Parathyroid adenoma (tissue), 2 donors: ENCODE measurements around the gene ZNF70.
"Not testable (repeated sequence)": the region's sequence is repeated elsewhere in the genome, so short reads cannot be mapped to it uniquely, and the experiment has no call there.

Source experiments
- H2AFZ ChIP-seq: fragments of 300-600 bp; sonication (generic); one replicate; pipeline ENCODE4 v1.7.0; 2017; ENCODE audit warnings: antibody characterized with exemption, mild to moderate bottlenecking
- H3K27ac ChIP-seq: fragments of 300-600 bp; sonication (generic); one replicate; pipeline ENCODE4 v1.7.0; 2017
- H3K27me3 ChIP-seq: fragments of 300-600 bp; sonication (generic); one replicate; pipeline ENCODE4 v1.7.0; 2017; ENCODE audit warnings: low read length; ENCODE audit not compliant: control insufficient read depth, insufficient read depth
- H3K36me3 ChIP-seq: fragments of 300-600 bp; sonication (generic); one replicate; pipeline ENCODE4 v1.7.0; 2017; ENCODE audit warnings: low read length; ENCODE audit not compliant: control insufficient read depth, insufficient read depth
- H3K4me1 ChIP-seq: fragments of 300-600 bp; sonication (generic); one replicate; pipeline ENCODE4 v1.7.0; 2017; ENCODE audit warnings: control low read depth
- H3K4me2 ChIP-seq: fragments of 300-600 bp; sonication (generic); one replicate; pipeline ENCODE4 v1.7.0; 2017; ENCODE audit warnings: low read length
- H3K4me3 ChIP-seq: fragments of 300-600 bp; sonication (generic); one replicate; pipeline ENCODE4 v1.7.0; 2017; ENCODE audit warnings: low read depth, low read length
- H3K79me2 ChIP-seq: fragments of 300-600 bp; sonication (generic); one replicate; pipeline ENCODE4 v1.7.0; 2017; ENCODE audit warnings: control low read depth
- H3K9ac ChIP-seq: fragments of 300-600 bp; sonication (generic); one replicate; pipeline ENCODE4 v1.7.0; 2017; ENCODE audit warnings: mild to moderate bottlenecking
- H3K9me3 ChIP-seq: fragments of 300-600 bp; sonication (generic); one replicate; pipeline ENCODE4 v1.7.0; 2017; ENCODE audit warnings: low read length; ENCODE audit not compliant: control insufficient read depth
- TF ChIP-seq, protein P1 (sequence below): fragments of 300-600 bp; sonication (generic); IDR thresholded peaks from one replicate; pipeline ENCODE4 v1.7.0; 2017; ENCODE audit warnings: antibody characterized with exemption, mild to moderate bottlenecking
- donor health status: primary hyperparathyroidism.

The ZNF70 gene

DNA sequence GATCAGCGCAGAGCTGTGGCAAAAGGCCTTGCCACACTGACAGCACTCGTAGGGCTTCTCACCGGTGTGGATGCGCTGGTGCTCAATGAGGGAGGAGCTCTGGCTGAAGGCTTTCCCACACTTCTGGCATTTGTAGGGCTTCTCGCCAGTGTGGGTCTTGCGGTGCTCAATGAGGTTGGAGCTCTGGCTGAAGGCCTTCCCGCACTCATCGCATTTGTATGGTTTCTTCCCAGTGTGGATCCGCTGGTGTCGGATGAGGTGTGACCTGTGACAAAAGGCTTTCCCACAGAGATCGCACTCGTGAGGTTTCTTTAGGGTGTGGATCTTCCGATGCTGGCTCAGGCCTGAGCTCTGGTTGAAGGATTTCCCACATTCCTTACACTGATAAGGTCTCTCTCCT is 6.9 kb downstream of the ZNF70 start:
- Histone ChIP-seq H3K27ac (no peak overlapping the region), H3K4me2 (no peak overlapping the region), H3K27me3 (no peaks in the 10 kb centered on the region), H3K4me3 (no peak overlapping the region), H3K79me2 (no peaks in the 10 kb centered on the region), H3K4me1 (peaks cover 9% of the 10 kb centered on the region), H3K9me3 (no peaks in the 10 kb centered on the region), H3K36me3 (no peaks in the 10 kb centered on the region), H3K9ac (no peak overlapping the region), H2AFZ (no peak overlapping the region)
- TF ChIP-seq, protein P1, sequence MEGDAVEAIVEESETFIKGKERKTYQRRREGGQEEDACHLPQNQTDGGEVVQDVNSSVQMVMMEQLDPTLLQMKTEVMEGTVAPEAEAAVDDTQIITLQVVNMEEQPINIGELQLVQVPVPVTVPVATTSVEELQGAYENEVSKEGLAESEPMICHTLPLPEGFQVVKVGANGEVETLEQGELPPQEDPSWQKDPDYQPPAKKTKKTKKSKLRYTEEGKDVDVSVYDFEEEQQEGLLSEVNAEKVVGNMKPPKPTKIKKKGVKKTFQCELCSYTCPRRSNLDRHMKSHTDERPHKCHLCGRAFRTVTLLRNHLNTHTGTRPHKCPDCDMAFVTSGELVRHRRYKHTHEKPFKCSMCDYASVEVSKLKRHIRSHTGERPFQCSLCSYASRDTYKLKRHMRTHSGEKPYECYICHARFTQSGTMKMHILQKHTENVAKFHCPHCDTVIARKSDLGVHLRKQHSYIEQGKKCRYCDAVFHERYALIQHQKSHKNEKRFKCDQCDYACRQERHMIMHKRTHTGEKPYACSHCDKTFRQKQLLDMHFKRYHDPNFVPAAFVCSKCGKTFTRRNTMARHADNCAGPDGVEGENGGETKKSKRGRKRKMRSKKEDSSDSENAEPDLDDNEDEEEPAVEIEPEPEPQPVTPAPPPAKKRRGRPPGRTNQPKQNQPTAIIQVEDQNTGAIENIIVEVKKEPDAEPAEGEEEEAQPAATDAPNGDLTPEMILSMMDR, result no peak

DNA sequence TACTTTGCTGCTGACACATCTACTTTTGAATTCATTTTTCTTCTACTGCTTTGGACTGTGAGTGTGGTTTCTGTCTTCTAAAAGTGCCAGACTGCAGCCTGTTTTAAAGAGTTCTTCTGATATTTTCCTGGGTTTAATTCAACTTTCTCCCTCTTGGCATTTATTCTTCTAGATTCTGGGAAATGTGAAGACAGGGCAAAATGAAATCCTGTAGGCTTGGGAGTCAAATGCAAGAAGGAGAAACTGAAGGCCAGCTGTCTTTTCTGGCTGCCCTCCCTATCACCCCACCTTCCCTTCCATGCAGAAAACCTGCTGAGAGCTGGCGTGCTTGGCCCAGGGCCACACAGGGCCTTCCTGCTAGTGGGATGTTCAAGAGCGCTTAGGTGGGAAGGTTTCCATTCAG is 7.6 kb downstream of the ZNF70 start:
- Histone ChIP-seq H3K27ac (no peak overlapping the region), H3K36me3 (no peaks in the 10 kb centered on the region), H3K4me2 (no peak overlapping the region), H3K4me1 (peaks cover 9% of the 10 kb centered on the region), H3K9me3 (no peaks in the 10 kb centered on the region), H3K79me2 (no peaks in the 10 kb centered on the region), H2AFZ (no peak overlapping the region), H3K27me3 (no peaks in the 10 kb centered on the region), H3K4me3 (no peak overlapping the region), H3K9ac (no peak overlapping the region)
- TF ChIP-seq, protein P1, result no peak

DNA sequence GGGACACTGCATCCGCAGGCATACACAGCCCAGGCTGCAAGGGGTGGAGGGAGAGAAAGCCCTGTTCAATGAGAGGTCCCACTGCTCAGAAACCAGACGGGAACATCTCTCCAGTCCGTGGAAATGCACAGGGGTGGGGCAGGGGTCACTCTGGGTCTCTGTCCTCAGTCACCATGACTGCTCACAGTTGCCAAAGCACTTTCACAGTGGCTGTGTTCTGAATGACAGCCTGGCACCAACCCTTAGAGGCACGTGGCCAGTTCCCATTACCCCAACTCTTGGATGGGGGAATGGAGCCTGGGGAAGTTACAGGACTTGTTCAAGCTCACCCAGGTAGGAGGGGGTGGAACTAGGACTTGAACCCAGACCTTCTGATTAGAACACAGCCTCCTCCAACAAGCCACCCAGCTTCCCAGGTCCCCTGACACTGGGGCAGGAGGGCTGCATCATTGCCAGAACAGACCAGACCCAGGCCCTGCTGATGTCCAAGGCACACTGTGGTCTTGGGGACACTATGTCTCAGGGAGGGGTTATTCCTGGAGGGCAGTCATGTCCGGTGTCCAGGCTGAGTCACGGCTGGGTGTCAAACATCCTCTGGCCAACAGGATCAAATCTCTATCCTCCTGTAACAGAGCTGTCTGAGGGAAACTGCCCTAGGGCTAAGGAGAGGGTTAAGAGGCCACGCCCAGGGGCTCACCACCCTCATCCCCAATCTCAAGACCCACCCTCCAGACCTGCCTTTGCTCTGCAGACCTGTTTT is 8.2 kb downstream of the ZNF70 start:
- Histone ChIP-seq H3K9me3 (no peaks in the 10 kb centered on the region), H3K4me3 (no peak overlapping the region), H2AFZ (no peak overlapping the region), H3K9ac (no peak overlapping the region), H3K36me3 (no peaks in the 10 kb centered on the region), H3K4me1 (peaks cover 9% of the 10 kb centered on the region), H3K27ac (no peak overlapping the region), H3K4me2 (no peak overlapping the region), H3K79me2 (no peaks in the 10 kb centered on the region), H3K27me3 (no peaks in the 10 kb centered on the region)
- TF ChIP-seq, protein P1, result no peak

DNA sequence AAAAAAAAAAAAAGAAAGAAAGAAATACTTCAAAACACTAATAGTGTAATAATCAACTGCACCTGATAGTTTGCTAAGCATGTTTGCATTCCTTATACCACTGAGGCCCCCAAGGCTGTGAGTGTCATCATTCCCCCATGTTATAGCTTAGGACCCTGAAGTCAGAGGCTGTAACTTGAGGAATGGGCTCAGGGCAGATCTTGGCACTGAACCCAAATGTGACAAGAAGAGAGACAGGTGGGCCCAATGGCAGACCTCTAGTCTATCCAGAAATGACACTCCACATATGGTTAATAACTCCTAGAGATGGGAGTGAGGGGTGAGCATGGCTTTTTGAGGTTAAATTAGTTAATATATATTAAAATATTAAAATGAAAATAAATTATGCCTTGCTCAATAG is 13.2 kb downstream of the ZNF70 start:
- Histone ChIP-seq H3K9me3 (no peaks in the 10 kb centered on the region), H3K36me3 (no peaks in the 10 kb centered on the region), H3K4me3 (no peak overlapping the region), H3K4me2 (no peak overlapping the region), H3K9ac (no peak overlapping the region), H2AFZ (no peak overlapping the region), H3K27me3 (no peaks in the 10 kb centered on the region), H3K27ac (no peak overlapping the region), H3K79me2 (no peaks in the 10 kb centered on the region), H3K4me1 (peaks cover under 1% of the 10 kb centered on the region)
- TF ChIP-seq, protein P1, result no peak

DNA sequence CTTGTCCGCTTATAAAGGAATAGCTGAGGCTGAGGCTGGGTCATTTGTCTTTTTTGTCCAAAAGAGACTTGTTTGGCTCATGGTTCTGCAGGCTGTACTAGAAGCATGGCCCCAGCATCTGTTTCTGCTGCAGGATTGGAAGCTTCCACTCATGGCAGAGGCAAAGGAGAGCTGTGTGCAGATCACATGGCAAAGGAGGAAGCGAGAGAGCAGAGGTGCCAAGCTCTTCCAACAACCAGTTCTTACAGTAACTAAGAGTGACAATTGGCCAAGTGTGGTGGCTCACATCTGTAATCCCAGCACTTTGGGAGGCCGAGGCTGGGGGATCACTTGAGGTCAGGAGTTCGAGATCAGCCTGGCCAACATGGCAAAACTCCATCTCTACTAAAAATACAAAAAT is 22.8 kb downstream of the ZNF70 start:
- H2AFZ ChIP-seq, H3K27ac ChIP-seq, H3K4me3 ChIP-seq, H3K4me2 ChIP-seq, H3K27me3 ChIP-seq, H3K36me3 ChIP-seq, H3K9me3 ChIP-seq, H3K9ac ChIP-seq, H3K79me2 ChIP-seq, H3K4me1 ChIP-seq: not testable (repeated sequence)
